Fibroblast of peridontal ligament (primary cell): ENCODE results near the gene RHO.

Source experiments
- DNase-seq: peaks from one replicate; pipeline ENCODE4 v3.0.0-alpha.2; 2010; ENCODE audit errors: extremely low read depth

The RHO gene

DNA sequence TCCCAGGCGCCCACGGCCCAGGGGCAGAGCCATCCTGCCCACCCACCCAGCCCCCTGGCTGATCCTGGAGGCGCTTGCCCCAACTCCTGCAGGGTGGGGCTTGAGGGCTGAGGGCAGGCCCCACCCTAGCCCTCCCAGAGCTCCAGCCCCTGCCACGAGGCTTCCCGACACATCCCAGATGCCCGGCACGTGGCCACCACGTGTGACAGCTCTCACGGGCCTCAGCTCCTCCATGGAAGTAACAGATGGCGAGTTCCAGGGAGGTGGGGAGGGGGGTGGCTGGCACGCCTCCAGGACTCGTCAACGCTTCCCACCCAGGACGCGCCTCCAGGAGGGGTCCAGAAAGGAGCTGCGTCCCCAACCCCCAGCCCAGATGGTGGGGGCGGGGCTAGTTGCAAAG lies 48.9 kb downstream of the RHO start:
- DNase-seq, result no peak

DNA sequence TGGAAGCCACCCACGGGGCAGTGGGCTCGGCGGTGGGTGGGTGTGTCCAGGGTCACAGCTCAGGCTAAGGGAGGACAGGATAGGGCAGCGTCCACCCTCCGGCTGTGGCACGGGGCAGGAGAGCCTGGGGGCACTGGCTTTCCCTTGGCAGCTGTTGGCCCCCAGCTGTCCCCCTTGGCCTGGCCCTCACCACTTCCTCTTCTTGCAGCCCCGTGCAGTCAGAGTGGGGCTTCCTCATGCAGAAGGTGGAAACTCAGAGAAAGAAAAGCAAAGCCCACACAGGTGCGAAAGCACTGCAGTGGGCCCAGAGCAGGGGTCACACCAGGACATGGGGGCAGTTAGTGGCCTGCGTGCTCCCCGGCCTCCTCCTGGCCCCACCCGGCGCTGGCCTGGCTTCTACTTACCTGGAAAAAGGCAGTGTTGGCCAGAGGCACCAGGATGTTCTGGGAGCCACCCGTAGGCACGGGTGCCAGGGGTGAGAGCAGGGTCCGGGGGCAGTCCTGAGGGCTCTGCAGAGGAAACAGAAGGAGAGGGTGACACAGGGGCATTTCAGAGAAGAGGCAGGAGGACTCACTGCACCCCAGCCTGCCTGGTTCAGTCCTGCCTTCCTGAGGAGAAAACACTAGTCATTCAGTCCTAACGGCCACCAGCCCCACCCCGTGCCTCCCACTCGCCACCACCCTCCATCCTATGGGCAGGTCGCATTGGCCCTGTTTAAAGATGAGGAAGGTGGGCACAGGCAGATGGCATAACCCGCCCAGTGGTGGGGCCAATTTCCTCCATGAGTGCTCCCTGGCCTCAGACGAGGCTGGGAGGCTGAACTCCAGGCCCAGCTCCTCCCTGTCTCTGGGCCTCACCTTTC lies 49.7 kb downstream of the RHO start:
- DNase-seq, result no peak

DNA sequence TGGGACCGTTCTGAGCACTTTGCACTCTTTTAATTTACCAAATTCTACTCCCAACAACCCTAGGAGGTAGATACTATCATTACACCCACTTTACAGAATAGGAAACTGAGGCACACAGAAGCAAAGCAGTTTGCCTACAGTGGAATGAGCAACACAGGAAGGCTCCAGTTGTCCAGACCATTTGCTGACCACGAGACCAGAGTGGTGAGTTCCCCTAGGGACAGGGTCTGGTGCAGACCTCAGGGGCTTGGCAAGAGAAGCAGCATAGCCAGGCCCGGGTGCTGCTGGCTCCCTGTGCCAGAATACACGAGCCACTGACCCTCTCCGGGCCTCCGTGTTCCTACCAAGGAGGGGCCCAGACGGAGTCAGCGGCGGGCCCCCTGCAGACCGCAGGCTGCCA lies 51.6 kb downstream of the RHO start:
- no peak for DNase-seq

DNA sequence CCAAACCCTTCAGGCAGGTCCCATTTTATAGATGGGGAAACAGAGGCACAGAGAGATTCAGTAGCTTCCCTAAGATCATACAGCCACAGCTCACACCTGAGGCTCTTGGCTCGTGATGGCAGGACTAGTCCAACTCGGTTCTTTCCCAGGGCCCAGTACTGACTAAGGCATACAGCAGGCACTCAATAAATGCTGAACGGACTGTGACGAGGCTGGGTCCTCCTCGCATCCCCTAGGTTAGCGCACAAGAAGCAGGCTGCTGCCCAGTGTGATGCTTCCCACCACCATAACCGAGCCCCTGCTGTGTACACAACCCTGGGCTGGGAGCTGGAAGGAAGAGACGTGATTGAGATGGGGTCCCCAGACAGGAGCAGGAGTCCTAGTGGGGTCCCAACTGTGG lies 53.2 kb downstream of the RHO start:
- DNase-seq, result no peak

DNA sequence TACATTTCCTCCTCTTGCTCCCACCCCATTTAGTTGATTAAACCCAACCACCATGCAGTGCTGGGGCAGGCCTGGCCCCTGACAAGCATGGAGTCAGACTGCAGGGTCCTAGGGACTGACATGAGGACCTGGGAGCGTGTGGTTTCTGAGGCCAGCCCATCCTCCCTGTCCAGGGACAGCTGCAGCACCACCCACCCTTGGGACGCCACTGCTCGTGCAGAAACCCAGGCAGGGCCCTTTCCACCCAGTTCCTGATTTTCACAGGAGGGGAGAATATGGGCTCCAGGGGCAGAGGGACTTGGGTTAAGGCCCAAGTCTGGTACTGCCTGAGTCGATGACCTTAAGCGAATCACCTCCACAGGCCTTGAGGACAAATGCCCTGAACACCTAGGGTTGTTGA lies 54.4 kb downstream of the RHO start:
- DNase-seq, result no peak

DNA sequence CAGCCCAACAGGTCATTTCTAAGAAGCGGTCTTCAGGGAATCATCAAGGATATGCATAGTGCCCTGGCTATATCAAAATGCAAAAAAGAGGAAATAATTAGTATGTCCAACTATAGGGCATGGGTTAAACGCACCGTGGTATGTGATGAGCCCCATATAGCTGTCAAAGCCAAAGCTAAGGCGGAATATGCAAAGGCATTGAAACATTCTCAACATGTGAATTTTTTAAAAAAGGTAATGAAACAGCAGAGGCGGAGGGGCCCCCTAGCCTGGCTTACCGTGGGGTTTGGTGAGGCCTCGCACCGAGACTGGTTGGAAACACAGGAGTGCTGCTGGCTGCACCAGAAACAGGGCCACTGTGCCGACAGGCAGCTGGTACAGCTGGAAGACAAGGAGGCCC lies 54.9 kb downstream of the RHO start:
- no peak for DNase-seq

DNA sequence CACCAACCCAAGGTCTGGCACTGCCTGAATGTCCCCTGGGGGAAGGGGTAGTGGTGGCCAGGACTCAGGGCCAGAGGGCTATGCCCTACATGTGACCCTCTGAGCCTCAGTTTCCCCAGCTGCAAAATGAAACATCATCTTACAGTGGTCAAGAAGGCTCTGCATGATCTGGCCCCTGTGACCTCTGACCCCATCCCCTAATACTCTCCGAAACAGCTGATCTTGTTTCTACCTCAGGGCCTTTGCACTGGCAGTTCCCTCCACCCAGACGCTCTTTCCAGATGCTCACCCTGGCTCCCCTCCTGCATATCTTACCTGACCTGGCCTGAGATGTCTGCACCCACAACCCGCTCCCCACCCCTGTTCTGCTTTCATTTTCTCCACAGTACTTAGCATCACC lies 56.2 kb downstream of the RHO start:
- no peak for DNase-seq
